UCSD-AML1 (cell line): ENCODE results near the gene NEDD4L.

Source experiments
- DNase-seq: peaks from one replicate; lab custom pipeline; 2025; ENCODE audit not compliant: unreplicated experiment; lab: John Stamatoyannopoulos, UW

NEDD4L gene

DNA sequence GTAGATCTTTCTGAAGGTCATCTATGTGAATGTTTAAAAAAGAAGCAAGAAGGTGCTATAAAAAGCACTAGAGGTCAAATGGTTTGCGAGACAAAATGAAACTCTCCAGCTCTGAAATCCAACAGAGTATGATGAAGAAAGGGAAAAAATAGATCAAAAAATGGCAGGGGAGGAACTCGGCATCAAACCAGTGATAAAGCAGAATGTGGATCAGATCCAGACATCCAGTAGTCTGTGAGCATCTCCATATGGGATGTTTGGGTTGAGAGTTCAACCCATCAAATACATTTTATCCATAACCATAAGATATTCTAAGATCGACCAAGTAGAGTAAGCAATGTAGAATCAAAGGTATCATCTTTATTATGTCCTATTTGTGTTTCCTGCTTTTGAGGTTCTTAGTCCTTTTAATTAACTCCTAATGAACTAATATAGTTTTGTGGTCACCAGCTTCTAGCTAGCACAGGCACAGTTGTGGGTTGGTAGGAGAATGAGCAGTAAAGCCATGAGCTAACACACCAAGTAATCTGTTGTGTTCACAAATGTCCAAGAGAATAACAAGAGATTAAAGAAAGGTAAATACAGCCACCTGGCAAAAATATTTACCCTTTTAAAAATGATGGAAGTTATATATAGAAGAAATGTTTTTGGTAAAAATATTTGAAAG is 160.9 kb downstream of the NEDD4L start:
- DNase-seq = no peak

DNA sequence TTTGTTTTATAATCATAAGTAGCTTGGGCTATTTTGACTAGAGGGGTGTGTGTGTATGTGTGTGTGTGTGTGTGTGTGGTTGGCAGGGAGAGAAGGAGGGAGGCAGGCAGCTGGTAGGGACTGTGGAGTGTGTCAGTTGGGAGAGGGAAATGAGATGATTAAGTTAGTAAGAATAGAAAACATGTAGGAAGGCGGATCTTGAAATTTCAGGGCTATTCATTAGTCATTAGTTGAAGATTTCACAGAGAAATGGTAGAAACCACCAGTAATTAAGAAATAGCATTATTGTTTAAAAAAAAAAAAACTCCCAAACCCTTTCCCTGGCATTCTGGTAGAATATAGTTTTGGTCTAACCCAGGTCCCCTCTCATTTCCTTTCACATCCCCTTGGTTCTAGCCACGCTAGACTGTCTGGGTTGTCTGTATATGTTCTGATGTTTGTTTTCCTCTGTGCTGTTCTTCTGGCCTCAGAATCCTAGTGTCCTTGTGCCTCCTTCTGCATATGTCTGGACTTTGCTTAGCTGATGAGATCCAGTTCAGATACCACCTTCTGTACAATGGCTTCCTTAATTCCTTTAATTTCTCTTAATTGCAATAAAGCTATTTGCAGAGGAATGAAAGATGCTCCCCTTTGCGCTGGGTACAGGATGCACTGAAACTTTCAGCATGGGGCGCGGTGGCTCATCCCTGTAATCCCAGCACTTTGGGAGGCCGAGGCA is 161.6 kb downstream of the NEDD4L start:
- DNase-seq = no peak

DNA sequence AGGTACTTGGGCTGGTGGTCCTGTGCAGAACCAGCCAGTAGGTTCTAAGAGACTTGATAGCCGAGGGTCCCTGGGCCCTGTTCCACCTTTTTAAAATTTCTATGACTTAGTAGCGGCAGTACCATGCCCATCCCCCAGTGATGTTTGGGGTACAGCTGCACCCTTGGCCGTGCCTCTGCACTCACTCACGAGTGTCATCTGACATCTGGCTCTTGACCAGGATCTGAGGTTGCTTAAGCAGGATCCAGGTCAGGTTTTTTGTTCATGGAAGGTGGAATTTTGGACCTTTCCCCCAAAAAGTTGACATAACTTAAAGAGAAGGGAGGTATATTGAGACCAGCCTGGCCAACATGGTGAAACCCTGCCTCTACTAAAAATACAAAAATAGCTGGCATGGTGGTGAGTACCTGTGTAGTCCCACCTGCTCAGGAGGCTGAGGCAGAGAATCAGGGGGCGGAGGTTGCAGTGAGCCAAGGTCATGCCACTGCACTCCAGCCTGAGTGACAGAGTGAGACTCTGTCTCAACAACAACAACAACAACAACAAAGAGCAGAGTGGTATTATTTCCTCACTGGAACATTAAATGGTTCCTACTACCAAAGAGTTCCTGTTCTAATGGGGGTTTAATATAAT is 163.6 kb downstream of the NEDD4L start:
- no peak for DNase-seq

DNA sequence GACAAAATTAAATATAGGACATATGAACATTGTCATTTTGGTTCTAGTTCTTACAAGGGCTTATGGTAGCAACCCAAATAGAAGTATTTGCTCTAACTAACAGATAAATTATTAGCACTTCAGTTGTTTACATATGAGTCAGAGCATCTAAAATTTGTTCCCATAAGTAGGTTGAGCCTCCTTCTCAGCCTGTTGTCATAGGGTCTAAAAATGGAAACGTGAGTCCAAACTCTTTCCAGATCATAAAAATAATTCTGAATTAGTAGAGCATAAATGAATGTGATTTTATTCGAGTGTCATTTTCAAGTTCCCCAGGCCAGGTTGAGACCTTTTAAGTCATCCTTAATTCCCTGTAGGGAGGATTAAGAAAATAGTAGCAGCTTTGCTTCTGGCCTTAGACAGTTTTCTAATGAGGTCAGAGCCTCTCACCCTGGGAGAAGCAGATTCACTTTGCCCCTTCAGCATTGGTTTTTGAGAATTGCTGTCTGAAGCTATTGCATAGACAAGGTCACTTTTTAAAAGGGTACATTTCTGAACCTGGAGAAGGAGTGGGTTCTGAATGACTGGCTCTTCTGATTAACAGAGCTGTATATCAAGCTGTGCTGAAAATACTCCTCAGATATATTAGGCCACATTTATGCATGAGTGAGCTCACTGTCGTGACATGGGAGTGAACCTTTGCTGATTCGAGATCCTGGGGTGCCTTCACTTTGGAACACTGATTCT is 164.3 kb downstream of the NEDD4L start:
- DNase-seq = no peak

DNA sequence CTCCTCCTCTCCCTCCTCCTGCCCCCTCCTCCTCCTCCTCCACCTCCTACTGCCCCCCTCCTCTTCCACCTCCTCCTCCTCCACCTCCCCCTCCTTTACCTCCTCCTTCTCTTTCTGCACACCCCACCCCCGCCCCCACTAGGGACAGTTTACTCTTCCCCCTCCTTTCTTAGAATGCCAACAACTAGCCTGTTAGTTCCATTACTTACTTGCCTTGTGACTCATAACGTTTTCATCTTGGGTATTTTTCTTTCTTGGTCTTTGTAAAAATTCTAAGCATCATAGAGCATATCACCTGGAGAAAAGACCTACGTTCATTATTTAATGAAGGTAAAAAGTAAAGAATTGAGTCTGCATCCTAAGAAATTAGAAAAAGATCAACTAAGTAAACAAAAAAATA is 165.3 kb downstream of the NEDD4L start:
- DNase-seq = no peak

DNA sequence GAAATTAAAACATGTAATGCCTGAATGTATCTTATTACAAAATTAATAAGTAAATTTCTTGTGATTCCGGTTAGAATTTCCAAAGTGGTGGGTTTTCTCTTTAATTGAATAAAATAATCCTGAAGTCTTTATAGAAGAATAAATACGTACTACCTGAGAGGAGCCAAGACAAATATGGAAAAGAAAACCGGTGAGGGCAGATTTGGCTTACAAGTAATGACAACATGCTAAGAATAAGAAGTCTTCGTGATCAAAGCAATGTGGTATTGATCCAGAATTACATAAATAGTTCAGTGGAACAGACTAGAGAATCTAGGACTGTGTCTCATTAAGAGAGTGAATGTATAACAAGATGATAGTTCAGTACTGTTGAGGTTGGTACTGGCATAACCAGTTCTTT is 167.5 kb downstream of the NEDD4L start:
- DNase-seq = no peak

DNA sequence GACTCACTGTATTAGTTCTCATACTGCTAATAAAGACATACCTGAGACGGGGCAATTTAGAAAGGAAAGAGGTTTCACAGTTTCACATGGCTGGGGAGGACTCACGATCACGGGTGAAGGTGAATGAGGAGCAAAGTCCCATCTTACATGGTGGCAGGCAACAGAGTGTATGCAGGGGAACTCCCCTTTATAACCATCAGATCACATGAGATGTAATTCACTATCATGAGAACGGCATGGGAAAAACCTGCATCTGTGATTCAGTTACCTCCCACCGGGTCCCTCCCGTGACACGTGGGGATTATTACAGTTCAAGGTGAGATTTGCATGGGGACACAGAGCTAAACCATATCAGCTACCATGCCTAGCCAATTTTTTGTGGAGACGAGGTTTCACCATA is 168.2 kb downstream of the NEDD4L start:
- no peak for DNase-seq

DNA sequence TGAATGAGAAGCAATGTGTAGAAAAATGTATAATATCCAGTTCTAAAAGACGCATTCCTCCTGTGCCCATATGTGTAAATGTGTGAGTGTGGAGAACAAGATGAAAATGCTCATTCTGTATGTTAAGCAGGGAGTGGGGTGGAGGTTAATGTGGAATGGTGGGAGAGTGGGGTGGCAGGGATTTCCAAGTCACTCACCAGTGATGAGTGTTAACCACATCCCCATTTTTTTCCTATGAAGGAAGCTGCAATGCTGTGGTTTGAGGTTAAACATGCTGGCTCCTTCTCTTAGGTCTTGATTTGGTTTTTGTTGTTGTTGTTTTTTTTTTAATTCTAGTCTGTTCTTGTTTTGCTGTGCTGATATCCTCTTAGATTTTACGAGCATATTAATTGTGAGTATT is 169.4 kb downstream of the NEDD4L start:
- no peak for DNase-seq

DNA sequence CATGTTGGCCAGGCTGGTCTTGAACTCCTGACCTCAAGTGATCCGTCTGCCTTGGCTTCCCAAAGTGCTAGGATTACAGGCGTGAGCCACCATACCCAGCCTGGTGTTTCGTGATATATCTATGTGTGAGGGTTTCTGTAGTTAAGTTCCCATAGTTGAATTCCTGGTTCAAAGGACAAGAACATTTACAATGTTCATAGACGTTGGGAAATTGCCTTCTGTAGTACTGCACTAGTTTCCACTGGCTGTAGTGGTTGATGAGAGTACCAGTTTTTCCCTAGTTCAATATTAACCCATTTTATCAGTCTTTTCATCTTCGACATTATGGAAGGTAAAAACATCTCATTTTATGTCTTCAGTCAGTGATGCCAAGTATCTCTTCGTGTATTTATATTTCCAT is 171.0 kb downstream of the NEDD4L start:
- no peak for DNase-seq

DNA sequence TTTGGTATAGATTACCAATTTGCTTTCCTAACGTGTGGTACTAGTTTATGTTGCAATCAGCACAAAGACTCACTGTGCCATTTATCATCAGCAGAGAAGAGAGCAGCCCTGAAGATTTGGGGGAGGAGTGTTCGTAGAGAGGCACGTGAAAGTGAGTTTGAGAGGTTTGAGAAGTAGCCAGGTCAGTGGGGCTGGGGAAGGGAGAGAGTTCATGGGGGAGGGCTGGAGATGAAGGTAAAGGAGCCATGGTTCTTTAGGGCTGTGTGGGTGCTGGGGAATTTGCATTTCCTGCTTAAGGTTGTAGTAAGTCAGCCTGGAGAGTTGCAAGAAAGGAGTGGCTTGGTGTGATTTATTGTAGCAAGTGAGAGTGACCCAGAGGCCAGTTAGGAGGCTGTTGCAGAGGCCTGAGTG is 172.1 kb downstream of the NEDD4L start:
- no peak for DNase-seq

DNA sequence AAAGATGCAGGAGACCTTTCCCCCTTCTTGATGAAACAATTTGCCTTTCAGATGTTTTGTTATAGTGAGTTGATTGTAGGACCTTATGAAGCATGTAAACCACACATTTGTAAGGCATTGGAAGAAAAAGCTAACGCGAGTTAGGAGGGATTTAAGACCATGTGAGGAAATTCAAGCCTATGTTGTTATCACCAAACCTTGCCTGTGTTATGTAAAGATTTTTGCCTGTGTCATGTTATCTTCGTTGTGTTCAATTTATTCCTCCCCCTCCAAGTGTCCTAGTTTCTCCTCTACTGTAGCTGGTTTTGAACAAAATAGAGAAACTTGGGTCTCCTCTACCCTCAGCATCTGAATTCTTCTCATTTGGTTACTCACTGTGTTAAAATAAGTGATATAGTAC is 173.0 kb downstream of the NEDD4L start:
- no peak for DNase-seq

DNA sequence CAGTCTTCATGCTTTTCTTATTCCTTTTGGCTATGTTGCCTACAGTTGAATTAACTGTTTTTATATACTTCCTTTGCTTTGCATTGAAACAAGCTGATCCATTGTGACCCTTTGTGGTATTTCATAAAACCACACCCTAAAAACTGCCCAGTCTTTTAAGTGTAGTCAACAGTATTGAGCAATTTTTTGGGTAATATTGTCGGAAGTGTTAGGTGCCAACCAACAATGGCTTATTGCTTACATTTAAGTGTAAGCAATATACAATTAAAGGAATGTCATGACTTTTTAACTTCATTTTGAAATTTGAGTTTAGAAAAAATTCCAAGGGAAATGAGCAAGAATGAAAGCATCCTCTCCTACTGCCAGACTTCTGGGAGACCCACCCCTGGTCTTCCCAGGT is 174.1 kb downstream of the NEDD4L start:
- DNase-seq = no peak

DNA sequence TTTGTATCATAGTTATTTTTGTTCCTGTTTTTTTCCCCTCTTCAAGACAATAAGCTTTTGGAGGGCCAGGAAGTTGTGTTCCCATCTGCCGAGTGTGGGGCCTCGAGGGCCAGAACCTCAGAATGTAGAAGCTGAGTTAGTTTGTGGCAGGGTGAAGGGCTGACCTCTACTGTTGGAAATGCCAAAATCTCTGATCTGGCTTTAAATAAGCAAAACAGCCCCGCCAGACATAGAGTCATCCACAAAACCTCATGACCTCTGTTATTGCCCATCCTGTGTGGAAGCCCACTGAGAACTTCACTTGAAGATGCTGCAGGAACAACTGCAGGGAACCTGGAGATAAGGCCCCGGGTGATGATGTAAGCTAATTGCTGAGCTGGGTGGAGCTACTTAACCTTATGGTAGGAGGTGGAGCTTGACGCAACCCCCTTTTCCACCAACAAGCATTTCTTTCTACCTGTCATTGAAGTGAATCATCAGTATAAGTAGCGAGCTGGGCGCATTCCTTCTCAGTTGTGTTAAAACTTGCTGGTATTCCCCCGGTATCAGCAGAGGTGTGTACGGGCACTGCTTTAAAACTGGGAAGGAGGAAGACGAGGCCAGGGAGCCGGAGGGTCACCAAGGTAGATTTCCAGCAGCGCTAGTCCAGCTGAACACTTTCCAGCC is 177.2 kb downstream of the NEDD4L start:
- DNase-seq = no peak

DNA sequence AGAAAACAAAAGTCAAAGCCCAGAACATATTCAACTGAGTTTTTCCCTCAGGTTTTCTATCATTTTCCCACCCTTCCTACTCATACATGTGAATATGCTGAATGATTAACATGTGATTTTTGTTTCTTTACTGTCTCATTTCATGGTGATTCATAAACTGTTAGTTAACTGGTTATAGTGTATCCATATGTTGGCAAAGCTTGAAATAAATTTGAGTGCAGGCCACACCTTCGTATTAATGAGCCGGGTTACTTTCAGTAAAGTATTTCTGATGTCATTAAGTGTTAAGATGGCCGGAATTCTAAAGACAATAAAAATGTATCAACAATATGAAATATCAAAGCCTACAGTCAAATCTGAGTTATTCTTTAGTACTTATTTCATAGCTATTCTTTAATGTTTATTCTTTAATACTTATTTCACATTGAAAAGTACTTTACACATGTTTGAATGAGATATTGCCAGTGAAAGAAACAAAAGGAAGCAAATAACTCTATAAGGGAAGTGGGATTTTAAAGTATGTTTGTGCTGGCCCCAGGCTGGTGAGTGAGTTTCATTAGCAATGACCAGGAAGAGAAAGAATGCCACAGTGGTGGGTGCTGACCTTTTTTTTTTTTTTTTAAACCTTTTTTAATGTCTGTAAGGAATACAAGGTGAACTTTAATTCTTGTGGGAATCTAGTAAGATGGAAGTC is 178.6 kb downstream of the NEDD4L start:
- no peak for DNase-seq

DNA sequence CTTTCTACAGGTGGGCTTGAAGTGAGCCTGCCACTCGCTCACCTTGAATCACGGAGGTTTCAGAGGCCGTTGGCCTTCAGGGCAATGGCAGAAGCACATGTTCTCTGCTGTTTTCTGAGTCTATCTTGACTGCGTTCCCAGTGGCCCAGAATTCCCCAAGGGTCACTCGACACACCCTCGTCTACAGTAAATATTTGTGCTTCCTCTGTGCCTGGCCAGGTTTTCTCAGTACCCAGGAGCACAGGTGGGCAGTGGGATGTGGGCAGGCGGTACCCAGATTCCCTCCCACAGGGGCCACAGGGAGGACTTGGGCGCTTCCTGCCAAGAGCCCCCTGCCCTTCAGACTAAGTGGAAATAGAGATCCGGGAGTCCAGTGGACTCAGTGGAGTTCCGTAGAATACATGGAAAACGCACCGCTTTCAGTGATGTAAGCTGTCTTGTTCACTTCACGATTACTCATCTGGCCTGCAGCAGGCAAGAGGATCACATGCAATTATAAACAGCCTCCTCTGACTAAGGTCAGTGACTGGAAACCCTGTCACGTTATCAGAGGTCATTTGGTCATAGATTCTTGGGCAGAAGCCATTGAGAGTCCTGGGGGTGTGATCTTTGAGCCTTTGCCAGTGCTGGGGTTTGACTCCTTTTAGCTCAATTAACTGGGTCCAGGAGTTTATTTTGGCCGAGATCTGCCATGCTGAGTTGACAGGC is 179.8 kb downstream of the NEDD4L start:
- no peak for DNase-seq

DNA sequence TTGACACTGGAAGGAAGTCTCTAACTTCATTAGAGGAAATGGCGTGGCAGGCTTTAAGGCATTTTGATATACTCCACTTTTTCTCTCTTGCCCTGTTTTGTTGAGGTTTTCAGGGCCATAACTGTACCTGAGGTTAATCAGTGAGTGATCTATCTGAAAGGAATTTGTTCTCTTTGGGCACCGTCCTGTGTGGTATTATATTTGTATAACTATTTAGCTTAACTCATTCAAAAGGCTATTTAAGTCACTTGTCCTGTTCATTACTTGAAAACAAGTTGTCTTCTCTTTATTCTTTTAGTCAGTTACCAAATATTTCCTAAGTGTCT is 180.4 kb downstream of the NEDD4L start:
- DNase-seq = no peak

DNA sequence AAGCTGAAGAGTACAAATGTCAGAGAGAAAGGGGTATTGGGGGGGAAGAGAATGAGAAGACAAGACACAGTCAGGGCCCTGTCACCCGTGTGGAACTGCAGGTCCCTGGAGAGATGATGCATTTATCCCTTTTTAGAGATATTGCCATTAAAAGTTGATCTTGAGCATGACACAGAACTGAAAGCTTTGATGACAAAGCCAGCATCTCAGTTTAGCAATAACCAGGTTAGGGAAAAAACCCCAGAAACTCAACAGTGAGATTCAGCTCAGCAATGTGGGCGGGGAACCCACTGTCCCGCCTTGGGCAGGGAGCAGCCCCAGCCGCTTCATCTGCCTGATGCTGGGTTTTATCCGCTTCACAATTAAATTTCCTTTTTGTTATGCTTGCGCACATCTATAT is 181.1 kb downstream of the NEDD4L start:
- no peak for DNase-seq

DNA sequence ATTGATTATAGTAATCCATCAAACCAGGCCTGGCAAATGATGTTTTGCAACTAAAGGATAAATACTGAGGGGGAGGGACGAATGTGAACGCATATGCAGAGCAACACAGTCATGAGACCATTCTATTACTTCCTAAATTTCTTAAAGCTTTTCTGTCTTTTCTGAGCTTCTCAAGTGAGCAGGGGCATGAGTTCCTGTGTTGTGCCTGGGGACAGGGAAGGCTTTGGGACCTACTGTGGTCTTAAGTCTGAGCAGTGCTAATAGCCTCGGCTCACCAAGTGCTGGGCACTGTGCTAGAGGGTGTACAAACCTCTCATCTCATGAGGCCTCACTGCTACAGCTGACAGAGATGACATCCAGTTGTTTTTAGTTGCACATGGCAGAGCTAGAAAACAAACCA is 182.4 kb downstream of the NEDD4L start:
- DNase-seq = no peak

DNA sequence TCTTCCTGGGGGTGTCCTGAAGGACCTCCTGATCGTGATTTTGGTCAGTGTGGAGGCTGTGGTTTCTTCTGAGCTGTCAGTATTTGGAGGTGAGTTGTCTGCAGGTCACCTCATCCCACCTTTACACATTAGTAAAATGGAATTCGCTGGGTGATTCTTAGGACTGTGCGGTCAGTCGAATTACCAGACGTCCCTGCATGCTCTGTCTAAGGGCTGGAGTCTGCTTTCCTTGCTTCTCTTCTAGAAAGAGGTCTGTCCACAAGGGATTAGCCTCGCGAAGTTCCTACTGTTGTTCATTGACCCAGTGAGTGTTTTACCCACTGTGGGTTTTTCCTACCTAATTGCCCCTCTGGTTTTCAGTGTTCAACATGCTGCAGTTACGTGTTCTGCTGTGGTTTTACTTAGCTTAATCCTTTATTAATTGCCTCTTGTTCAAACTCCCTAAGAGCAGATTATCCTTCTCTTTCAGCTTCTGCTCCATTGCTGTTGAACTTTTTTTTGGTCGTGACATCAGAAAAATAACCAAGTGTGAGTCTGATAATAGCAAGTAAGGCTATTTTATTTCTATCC is 183.4 kb downstream of the NEDD4L start:
- DNase-seq = no peak

DNA sequence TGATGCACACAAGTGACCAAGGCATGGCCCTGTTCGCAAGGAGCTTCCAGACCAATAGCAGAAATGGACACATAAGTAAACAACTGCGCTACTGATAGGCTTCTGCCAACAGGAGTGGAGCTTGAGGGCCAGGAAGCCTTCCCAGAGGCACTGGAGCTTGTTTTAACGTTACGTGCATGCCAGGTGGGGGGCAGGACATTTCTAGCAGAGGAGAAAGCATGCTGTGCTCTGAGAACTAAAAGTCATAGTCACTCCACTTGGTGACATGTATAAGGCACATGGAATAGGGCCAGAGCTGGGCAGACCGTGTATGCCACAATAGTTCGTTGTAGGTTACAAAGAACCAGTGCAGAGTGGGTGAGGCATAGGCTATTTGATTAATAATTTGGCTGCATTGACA is 184.2 kb downstream of the NEDD4L start:
- DNase-seq = no peak
